ENCODE results near the gene LHX4. TPM values are rescaled to one million over a fixed set of nuclear protein-coding genes. Genes with fewer than 3 reads are reported as not detected.

Gene LHX4
- total and polyA plus RNA-seq, 5 donors = 0.02 TPM; not detected in 4

DNA sequence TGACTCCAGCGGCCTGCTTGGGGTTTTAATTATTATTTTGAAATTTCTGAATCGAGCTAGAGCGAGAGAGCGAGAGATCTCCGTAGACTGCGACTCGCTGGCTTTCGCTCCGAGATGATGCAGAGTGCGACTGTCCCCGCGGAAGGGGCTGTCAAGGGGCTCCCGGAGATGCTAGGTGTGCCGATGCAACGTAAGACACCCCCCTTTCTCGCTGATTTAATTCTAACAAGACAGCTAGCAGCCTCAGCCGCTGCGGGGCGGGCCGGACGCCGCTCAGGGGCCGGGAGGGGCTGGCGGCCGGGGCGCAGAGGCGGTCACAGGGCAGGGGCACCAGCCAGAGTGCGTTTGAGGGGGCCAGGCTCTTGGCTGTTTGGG is 339 bp downstream of the LHX4 start:
- peak overlapping the region; percentile 93 for H3K4me3 ChIP-seq (ENCODE audit: low read length)
- ATAC-seq = no peak
- no peaks in the 10 kb centered on the region for H3K9me3 ChIP-seq (ENCODE audit: control insufficient read depth, low read length)
- H3K27ac ChIP-seq (ENCODE audit: low read length) = no peak overlapping the region
- under 1% methylated on average over 28 of the region's 28 CpGs for WGBS
- no peak for DNase-seq
- H3K27me3 ChIP-seq (ENCODE audit: control insufficient read depth, insufficient read depth) = no peaks in the 10 kb centered on the region
- intact Hi-C loops (cut with DNase I) = no loop called here
- peaks cover 10% of the 10 kb centered on the region for H3K4me1 ChIP-seq (ENCODE audit: control insufficient read depth, insufficient read depth, low read length)

DNA sequence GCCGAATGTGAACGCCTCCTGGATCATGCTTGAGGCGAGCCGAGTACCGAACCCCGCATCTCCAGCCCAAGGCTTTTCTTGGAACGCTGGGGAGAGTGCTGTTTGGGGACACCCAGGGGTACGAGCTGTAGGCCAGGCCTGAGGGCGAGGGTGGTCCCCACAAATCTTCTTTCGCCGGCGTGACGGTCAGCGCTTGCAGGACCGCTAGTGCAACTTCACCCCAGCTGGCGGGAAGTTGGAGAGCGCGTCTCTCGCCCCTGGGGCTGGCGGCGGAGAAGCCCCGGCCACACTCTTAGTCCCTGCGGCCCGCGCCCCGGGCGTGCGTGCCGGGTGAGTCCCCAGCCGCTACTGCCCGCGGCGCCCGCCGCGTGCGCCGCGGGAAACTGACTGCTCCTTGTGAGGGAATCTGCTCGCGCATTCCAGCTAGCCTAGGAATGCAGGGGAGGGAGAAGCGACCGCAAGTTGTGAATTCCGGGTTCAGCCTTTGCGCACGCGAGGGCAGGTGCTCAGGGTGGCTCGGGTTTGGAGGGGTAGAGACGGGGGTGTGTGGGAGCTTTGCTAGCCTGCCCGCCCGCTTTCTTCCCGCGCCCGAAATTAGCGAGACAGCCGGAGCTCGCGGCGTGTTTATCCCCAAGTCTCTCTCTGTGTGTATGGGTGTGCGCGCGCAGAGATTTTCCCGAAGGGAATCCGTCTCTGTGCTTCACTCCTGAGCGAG is 884 bp downstream of the LHX4 start:
- Histone ChIP-seq H3K27ac (ENCODE audit: low read length) (no peak overlapping the region), H3K4me3 (ENCODE audit: low read length) (peak overlapping the region; percentile 93), H3K27me3 (ENCODE audit: control insufficient read depth, insufficient read depth) (no peaks in the 10 kb centered on the region), H3K4me1 (ENCODE audit: control insufficient read depth, insufficient read depth, low read length) (peaks cover 10% of the 10 kb centered on the region), H3K9me3 (ENCODE audit: control insufficient read depth, low read length) (no peaks in the 10 kb centered on the region)
- under 1% methylated on average over 65 of the region's 65 CpGs for WGBS
- peak in 1 of 2 donors; percentile 12 for ATAC-seq
- intact Hi-C loops (cut with DNase I) = no loop called here
- no peak for DNase-seq

- Histone ChIP-seq H3K4me1 (ENCODE audit: control insufficient read depth, insufficient read depth, low read length) (peaks cover 10% of the 10 kb centered on the region), H3K9me3 (ENCODE audit: control insufficient read depth, low read length) (no peaks in the 10 kb centered on the region), H3K27me3 (ENCODE audit: control insufficient read depth, insufficient read depth) (no peaks in the 10 kb centered on the region), H3K27ac (ENCODE audit: low read length) (no peak overlapping the region), H3K4me3 (ENCODE audit: low read length) (peak overlapping the region; percentile 93)
- WGBS = 1% methylated on average over 37 of the region's 37 CpGs
- ATAC-seq (no peak), DNase-seq (no peak)
- intact Hi-C loops (cut with DNase I) = no loop called here
Observed at GRCh38 chr1:180231506-180231921, 1.4 kb downstream of the LHX4 start.

DNA sequence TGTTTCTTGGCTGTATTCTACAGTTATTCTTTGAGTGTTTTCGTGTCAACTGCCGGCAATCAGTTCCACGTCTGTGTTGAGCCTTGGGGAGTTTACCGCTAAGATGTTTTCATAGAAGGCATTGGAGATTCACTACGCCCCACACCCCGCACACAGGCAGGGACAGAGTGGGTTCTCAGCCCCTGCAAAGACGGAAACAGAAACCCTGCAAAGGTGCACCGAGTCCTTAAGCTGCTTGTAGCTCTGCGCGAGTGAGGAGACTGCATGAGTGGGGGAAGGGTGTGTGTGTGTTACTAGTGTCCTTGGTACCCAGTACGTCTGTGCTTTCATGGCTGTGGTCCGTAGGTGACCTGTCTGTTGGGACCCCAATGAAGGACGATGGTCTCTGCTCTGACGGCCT is 1.9 kb downstream of the LHX4 start:
- Histone ChIP-seq H3K4me1 (ENCODE audit: control insufficient read depth, insufficient read depth, low read length) (peaks cover 10% of the 10 kb centered on the region), H3K4me3 (ENCODE audit: low read length) (peak overlapping the region; percentile 93)
- 3% methylated on average over 14 of the region's 14 CpGs for WGBS

DNA sequence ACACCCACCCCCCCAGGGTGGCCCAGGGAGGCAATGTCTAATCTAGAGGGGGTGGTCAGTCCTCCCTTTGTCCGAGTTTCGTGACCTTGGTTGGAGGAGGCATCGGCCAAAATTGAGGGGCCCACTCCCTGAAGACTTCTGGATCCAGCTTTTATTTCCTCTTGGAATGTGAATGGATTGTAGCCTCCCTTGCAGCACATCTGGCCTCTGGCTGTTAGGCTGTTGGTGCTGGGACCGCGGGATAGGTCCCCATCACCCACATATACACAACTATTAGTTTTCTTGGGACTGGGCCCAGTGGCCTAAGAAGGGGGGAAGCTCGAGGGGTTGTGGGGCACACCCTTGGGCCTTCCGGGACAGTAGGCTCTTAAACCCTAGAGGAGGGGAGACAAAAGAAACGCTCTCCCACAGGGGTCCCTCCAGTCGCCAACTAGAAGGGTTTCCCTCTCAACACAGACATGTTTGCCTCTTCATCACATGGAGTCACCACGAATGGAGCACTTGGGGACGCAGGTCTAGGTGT is 2.5 kb downstream of the LHX4 start:
- no peaks in the 10 kb centered on the region for H3K27me3 ChIP-seq (ENCODE audit: control insufficient read depth, insufficient read depth)
- no peak overlapping the region for H3K4me3 ChIP-seq (ENCODE audit: low read length)
- intact Hi-C loops (cut with DNase I) = no loop called here
- no peaks in the 10 kb centered on the region for H3K9me3 ChIP-seq (ENCODE audit: control insufficient read depth, low read length)
- no peak for ATAC-seq
- WGBS = 8% methylated on average over 11 of the region's 11 CpGs
- H3K4me1 ChIP-seq (ENCODE audit: control insufficient read depth, insufficient read depth, low read length) = peaks cover 10% of the 10 kb centered on the region
- no peak overlapping the region for H3K27ac ChIP-seq (ENCODE audit: low read length)
- no peak for DNase-seq

More for the DNA sequence above, 1.9 kb downstream of the LHX4 start:
- DNase-seq (no peak), ATAC-seq (no peak)
- H3K9me3 ChIP-seq (ENCODE audit: control insufficient read depth, low read length) = no peaks in the 10 kb centered on the region
- no peak overlapping the region for H3K27ac ChIP-seq (ENCODE audit: low read length)
- H3K27me3 ChIP-seq (ENCODE audit: control insufficient read depth, insufficient read depth) = no peaks in the 10 kb centered on the region
- intact Hi-C loops (cut with DNase I) = no loop called here

DNA sequence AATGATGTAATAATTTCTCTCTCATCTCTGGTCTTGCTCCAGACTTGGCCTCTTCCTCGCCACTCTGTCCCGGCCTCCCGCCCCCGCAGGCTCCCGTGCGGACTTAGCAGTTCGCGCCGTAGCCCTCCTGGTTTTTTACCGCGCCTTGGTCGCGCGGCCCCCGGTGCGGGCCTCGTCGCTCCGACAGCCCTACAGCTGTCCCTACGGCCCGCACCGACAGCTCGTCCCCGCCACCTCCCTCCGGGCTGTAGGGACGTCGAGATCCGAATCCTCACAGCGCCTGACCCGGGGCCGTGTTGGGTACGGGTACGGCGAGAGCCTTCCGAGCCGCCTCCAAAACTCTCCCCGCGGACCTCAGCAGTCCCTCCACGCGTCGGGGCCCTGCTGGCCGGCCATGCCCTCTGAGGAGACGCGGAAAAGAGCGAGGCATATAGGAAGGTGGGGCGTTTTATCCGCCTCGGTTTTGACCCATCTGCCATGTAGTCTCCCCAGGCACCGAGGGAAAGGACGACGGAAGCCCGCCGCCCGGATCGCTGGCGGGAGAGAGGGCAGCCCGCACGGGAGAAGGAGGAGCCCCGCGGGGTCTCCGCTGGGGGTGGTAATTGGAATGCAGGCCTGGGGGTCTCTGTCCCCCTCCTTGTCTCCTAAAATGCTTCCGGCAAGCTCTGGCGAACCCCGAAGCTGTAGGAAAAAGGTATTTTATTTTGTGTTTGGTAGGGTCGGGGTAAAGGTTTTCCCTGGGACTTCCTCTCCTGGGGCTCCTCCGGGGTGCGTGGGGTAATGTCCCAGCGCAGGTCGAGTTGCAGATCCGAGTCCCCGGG is 3.3 kb downstream of the LHX4 start:
- intact Hi-C loops (cut with DNase I) = no loop called here
- ATAC-seq (no peak), DNase-seq (no peak)
- no peaks in the 10 kb centered on the region for H3K9me3 ChIP-seq (ENCODE audit: control insufficient read depth, low read length)
- WGBS = 3% methylated on average over 71 of the region's 71 CpGs
- H3K27me3 ChIP-seq (ENCODE audit: control insufficient read depth, insufficient read depth) = no peaks in the 10 kb centered on the region
- no peak overlapping the region for H3K27ac ChIP-seq (ENCODE audit: low read length)
- H3K4me3 ChIP-seq (ENCODE audit: low read length) = no peak overlapping the region
- H3K4me1 ChIP-seq (ENCODE audit: control insufficient read depth, insufficient read depth, low read length) = peaks cover 10% of the 10 kb centered on the region

DNA sequence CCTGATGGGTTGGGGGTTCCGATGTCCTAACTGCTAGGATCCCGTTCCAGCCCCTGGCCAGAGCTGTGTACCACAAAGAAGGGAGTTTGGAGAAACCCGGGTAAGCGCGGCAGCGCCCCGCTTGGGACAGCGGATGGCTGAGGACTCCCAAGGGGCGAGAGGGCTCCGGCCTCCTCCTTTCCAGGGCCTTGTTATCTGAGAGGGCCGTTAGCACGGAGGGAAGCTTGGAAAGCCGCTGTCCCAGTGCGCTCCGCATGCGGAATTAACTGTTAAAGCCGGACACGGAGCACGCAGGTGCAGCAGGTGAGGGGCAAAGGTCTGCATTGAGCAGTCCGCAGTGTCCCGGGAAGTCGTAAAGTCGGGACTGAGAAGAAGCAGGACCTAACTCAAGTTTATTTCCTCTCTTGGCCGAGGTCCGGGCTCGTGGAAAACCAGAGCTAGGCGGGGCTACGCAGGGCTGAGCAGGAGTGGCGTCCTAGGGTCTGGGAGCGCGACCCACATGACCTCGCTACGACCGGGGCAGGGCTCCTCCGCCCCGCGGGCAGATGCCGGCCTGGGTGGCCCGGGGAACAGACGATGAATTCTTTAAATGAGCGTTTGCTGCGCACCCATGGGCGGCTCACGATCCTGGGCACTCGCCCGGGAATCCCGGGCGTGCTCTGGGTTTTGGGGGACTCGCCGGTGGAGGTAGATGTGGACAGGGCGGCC is 4.5 kb downstream of the LHX4 start:
- intact Hi-C loops (cut with DNase I) = no loop called here
- DNase-seq = no peak
- Histone ChIP-seq H3K4me3 (ENCODE audit: low read length) (peak overlapping the region; percentile 22), H3K9me3 (ENCODE audit: control insufficient read depth, low read length) (no peaks in the 10 kb centered on the region), H3K4me1 (ENCODE audit: control insufficient read depth, insufficient read depth, low read length) (peaks cover 7% of the 10 kb centered on the region), H3K27me3 (ENCODE audit: control insufficient read depth, insufficient read depth) (no peaks in the 10 kb centered on the region), H3K27ac (ENCODE audit: low read length) (no peak overlapping the region)
- ATAC-seq = peak in 1 of 2 donors; percentile 23
- WGBS = 2% methylated on average over 51 of the region's 51 CpGs

- ATAC-seq = peak in 1 of 2 donors; percentile 14
- H3K27me3 ChIP-seq (ENCODE audit: control insufficient read depth, insufficient read depth) = no peaks in the 10 kb centered on the region
- 1% methylated on average over 30 of the region's 30 CpGs for WGBS
- no peak overlapping the region for H3K4me3 ChIP-seq (ENCODE audit: low read length)
- H3K4me1 ChIP-seq (ENCODE audit: control insufficient read depth, insufficient read depth, low read length) = peaks cover 7% of the 10 kb centered on the region
- no peak for DNase-seq
- intact Hi-C loops (cut with DNase I) = no loop called here
- no peaks in the 10 kb centered on the region for H3K9me3 ChIP-seq (ENCODE audit: control insufficient read depth, low read length)
- no peak overlapping the region for H3K27ac ChIP-seq (ENCODE audit: low read length)
Observed at GRCh38 chr1:180235077-180235501, 5.0 kb downstream of the LHX4 start.

DNA sequence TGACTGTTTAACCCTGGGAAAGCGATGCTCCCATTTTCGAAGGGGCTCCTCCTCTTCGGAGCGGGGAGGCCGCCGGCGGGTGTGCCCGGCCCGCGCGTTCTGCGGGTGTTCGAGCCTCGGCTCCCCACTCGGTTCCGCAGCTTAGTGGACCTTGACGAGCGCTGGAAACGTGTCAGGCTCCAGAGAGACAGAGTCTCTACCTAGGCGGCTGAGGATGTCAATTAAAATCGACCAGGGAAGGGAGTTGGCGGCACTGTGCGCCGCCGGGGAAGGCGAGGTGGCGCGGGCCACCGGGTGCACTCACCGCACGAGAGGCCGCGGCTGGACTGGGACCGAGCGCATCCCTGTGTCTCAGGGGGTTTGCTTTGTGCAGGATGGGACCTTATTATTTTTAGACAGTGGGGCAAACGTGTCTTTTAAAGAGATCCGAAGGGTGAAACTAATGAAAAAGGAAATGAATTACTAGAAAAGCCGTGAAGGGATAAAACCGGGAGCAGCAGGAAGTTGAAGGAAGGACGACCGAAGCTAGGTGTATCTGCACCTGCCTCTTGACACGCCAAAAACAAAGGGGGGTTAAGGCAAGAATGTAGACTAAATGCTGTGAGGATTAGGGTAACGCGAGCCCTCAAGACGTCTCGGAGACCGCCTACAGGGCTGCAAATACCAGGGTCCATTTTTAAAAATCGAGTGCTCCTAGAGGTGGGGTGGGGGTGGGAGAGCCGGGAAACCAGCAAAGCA is 5.6 kb downstream of the LHX4 start:
- 5% methylated on average over 49 of the region's 49 CpGs for WGBS
- Histone ChIP-seq H3K4me3 (ENCODE audit: low read length) (no peak overlapping the region), H3K4me1 (ENCODE audit: control insufficient read depth, insufficient read depth, low read length) (peaks cover 7% of the 10 kb centered on the region), H3K9me3 (ENCODE audit: control insufficient read depth, low read length) (no peaks in the 10 kb centered on the region), H3K27ac (ENCODE audit: low read length) (no peak overlapping the region), H3K27me3 (ENCODE audit: control insufficient read depth, insufficient read depth) (peaks cover 3% of the 10 kb centered on the region)
- no peak for DNase-seq
- ATAC-seq = no peak
- intact Hi-C loops (cut with DNase I) = no loop called here

DNA sequence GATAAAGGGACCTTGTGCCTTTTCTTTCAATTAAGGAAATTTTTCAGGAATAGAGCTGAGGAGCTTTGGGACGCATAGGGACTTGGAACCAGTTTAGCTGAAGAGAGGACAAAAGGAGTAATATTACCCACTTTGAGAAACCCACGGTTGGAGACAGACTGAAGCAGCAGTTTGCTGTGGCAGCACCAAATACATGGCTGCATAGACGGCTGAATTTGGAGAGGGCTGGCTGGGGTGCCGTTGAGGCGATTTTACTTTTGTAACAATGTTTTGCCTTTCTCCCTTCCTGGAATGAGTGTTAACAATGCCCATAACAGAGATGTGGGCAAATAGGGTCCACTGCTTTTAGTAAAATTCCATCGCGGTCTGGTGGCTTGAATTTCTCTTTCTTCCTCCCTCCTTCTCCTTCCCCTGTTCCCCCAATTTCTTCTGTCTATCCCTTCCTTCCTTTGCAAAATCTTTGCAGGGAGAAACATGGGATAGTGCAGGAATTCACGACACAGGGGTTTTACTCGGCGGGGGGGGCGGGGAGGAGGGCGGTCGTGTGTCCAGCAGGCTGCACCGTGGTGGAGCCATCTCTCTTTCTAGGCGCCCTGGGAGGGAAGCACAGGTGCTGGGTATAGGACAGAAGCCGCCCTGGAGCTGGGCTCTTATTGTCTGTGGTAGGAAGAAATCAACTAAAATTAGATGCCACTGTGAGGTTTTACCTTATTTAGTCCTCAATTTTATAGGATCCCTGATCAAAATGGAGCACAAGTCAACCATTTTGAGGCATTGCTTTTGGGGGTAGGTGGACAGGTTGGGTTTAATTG is 6.8 kb downstream of the LHX4 start:
- Histone ChIP-seq H3K4me1 (ENCODE audit: control insufficient read depth, insufficient read depth, low read length) (peaks cover 7% of the 10 kb centered on the region), H3K4me3 (ENCODE audit: low read length) (no peak overlapping the region), H3K9me3 (ENCODE audit: control insufficient read depth, low read length) (no peaks in the 10 kb centered on the region), H3K27me3 (ENCODE audit: control insufficient read depth, insufficient read depth) (peaks cover 6% of the 10 kb centered on the region), H3K27ac (ENCODE audit: low read length) (no peak overlapping the region)
- WGBS = 7% methylated on average over 16 of the region's 16 CpGs
- intact Hi-C loops (cut with DNase I) = no loop called here
- no peak for ATAC-seq
- no peak for DNase-seq

Data from right cardiac atrium (tissue), 5 donors.